ENCODE data around the gene MMP11.

The MMP11 gene

DNA sequence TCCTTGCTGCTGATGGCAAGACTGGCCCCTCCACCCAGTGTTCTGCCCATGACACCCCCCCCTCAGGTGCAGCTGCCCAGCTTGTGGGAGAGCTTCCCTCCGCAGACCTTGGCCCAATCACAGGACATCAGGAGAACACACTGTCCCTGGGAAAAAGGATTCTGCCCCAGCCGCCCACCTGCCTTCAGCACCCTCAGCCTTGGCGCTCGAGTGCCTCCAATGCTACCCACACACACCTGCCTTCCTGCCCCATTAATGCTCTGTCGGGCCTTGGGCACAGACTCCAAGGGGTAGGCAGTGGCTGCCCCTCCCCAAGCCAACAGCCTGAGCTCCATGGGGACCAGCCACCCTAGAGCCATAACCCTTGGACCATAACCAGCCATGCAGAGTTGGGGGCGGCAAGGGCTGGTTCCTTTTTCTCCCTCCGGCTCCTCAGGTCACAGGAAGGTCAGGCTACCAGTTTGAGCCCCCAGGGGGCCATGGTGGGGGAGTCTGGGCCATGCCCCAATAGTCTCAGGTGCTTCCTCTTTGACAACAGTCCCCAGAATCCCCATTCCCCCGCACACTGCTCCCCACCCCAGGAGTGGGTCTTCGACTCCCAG lies 20.5 kb upstream of the MMP11 start:
- peak in 1 of 2 experiments; percentile 33 for DNase-seq (ENCODE audit: low read depth in 1 of 2, low spot score in 1 of 2)
- TF ChIP-seq POLR2AphosphoS5 (IDR thresholded peaks at IDR 0.05; ENCODE audit: low read depth) (no peak), SPI1 (IDR thresholded peaks at IDR 0.05; ENCODE audit: borderline replicate concordance, low read depth) (no peak), GABPA (IDR thresholded peaks at IDR 0.05; ENCODE audit: low read depth) (no peak)
- TF ChIP-seq, protein P1, sequence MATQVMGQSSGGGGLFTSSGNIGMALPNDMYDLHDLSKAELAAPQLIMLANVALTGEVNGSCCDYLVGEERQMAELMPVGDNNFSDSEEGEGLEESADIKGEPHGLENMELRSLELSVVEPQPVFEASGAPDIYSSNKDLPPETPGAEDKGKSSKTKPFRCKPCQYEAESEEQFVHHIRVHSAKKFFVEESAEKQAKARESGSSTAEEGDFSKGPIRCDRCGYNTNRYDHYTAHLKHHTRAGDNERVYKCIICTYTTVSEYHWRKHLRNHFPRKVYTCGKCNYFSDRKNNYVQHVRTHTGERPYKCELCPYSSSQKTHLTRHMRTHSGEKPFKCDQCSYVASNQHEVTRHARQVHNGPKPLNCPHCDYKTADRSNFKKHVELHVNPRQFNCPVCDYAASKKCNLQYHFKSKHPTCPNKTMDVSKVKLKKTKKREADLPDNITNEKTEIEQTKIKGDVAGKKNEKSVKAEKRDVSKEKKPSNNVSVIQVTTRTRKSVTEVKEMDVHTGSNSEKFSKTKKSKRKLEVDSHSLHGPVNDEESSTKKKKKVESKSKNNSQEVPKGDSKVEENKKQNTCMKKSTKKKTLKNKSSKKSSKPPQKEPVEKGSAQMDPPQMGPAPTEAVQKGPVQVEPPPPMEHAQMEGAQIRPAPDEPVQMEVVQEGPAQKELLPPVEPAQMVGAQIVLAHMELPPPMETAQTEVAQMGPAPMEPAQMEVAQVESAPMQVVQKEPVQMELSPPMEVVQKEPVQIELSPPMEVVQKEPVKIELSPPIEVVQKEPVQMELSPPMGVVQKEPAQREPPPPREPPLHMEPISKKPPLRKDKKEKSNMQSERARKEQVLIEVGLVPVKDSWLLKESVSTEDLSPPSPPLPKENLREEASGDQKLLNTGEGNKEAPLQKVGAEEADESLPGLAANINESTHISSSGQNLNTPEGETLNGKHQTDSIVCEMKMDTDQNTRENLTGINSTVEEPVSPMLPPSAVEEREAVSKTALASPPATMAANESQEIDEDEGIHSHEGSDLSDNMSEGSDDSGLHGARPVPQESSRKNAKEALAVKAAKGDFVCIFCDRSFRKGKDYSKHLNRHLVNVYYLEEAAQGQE (IDR thresholded peaks at IDR 0.05; ENCODE audit: insufficient replicate concordance, low read depth) = no peak
- TF ChIP-seq, protein P2, sequence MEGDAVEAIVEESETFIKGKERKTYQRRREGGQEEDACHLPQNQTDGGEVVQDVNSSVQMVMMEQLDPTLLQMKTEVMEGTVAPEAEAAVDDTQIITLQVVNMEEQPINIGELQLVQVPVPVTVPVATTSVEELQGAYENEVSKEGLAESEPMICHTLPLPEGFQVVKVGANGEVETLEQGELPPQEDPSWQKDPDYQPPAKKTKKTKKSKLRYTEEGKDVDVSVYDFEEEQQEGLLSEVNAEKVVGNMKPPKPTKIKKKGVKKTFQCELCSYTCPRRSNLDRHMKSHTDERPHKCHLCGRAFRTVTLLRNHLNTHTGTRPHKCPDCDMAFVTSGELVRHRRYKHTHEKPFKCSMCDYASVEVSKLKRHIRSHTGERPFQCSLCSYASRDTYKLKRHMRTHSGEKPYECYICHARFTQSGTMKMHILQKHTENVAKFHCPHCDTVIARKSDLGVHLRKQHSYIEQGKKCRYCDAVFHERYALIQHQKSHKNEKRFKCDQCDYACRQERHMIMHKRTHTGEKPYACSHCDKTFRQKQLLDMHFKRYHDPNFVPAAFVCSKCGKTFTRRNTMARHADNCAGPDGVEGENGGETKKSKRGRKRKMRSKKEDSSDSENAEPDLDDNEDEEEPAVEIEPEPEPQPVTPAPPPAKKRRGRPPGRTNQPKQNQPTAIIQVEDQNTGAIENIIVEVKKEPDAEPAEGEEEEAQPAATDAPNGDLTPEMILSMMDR (IDR thresholded peaks at IDR 0.05; ENCODE audit: insufficient read depth, low read length) = no peak
- H3K4me3 ChIP-seq (replicated peaks; ENCODE audit: insufficient read depth, low read length) = no peak overlapping the region

DNA sequence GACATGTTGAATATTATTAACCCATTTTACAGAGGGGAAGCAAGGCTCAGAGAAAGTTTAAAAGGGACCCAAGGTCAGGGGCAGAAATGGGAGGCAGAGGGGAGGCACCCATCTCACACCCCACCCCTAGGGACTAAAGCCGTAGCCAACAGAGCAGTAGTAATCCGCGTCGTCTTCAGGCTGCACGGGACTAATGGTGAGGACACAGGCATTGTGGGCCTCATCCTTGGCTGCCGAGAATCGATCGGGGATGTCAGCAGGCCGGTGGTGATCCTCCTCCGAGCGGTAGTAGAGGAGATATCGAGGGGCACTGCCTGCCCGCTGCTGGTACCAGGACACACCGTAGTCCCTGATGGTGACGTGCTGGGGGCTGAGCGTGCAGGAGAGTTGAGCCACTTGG lies 19.9 kb upstream of the MMP11 start:
- DNase-seq (ENCODE audit: low read depth in 1 of 2, low spot score in 1 of 2) = no peak
- H3K4me3 ChIP-seq (replicated peaks; ENCODE audit: insufficient read depth, low read length) = no peak overlapping the region
- TF ChIP-seq, protein P2 (IDR thresholded peaks at IDR 0.05; ENCODE audit: insufficient read depth, low read length) = no peak
- TF ChIP-seq, protein P1 (IDR thresholded peaks at IDR 0.05; ENCODE audit: insufficient replicate concordance, low read depth) = no peak
- TF ChIP-seq GABPA (IDR thresholded peaks at IDR 0.05; ENCODE audit: low read depth) = no peak
- H3K27ac ChIP-seq (replicated peaks) = no peak overlapping the region
- no peaks in the 10 kb centered on the region for H3K27me3 ChIP-seq (ENCODE audit: insufficient read depth, poor library complexity, severe bottlenecking)

More for the DNA sequence above, 20.5 kb upstream of the MMP11 start:
- H3K27me3 ChIP-seq (ENCODE audit: insufficient read depth, poor library complexity, severe bottlenecking) = no peaks in the 10 kb centered on the region
- no peak overlapping the region for H3K27ac ChIP-seq (replicated peaks)

DNA sequence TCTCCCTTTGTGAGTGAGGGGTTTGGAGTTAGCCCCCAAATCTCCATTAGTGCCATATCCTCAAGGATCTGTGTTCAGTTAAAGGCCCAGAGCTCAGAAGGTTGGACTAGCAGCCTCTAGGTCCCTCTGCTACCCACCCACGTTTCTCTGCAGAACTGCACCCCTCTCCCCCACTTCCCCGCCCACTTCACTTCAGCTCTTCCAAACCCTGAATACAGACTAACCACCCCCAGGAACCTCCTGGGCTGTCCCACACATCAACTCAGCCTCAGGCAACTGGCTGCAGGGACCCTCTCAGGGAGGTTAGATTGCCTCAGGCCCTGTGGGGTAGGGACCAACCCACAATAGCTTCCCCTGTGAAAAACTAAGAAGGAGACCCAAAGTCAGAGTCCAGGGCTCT lies 19.3 kb upstream of the MMP11 start:
- H3K27me3 ChIP-seq (ENCODE audit: insufficient read depth, poor library complexity, severe bottlenecking) = no peaks in the 10 kb centered on the region
- no peak overlapping the region for H3K27ac ChIP-seq (replicated peaks)
- no peak for DNase-seq (ENCODE audit: low read depth in 1 of 2, low spot score in 1 of 2)
- H3K4me3 ChIP-seq (replicated peaks; ENCODE audit: insufficient read depth, low read length) = no peak overlapping the region
- TF ChIP-seq POLR2AphosphoS5 (IDR thresholded peaks at IDR 0.05; ENCODE audit: low read depth) = no peak
- no peak for TF ChIP-seq GABPA (IDR thresholded peaks at IDR 0.05; ENCODE audit: low read depth)
- TF ChIP-seq, protein P1 (IDR thresholded peaks at IDR 0.05; ENCODE audit: insufficient replicate concordance, low read depth) = no peak
- TF ChIP-seq, protein P2 (IDR thresholded peaks at IDR 0.05; ENCODE audit: insufficient read depth, low read length) = no peak
- no peak for TF ChIP-seq SPI1 (IDR thresholded peaks at IDR 0.05; ENCODE audit: borderline replicate concordance, low read depth)

All from HL-60 (cell line).